ENCODE measurements around the gene SLC7A9. TPM values are rescaled to one million over a fixed set of nuclear protein-coding genes. Genes with fewer than 3 reads are reported as not detected.

SLC7A9 gene
- total and polyA plus RNA-seq, 2 experiments from 2014 or later, result 0.19 TPM; not detected in 1

DNA sequence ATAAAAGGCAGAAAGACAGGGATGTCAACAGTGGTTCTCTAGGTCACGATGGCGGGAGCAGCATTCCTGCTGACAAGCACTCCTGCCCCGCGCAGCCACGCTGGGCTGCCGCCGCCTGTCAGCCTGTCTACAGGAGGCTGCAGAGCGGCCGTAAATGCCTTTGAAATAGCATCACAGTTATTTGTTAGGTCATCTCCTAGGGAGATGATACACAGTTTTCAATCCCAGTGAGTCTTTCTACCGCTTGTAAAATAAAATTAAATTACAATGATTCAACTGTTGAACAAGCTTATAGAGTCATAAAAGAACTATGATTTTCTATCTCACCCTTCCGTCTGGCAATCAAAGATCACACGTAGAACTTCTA lies 7.3 kb upstream of the SLC7A9 start:
- no peaks in the 10 kb centered on the region for H3F3A ChIP-seq (replicated peaks; ENCODE audit: low read depth)
- TF ChIP-seq EZH2 (IDR thresholded peaks at IDR 0.05; ENCODE audit: low read depth, unreplicated experiment) (no peak), EZH2phosphoT487 (IDR thresholded peaks at IDR 0.05; ENCODE audit: unreplicated experiment) (no peak), JUNB (IDR thresholded peaks at IDR 0.05; ENCODE audit: unreplicated experiment) (no peak), ZNF331 (CRISPR knock-in tag; IDR thresholded peaks at IDR 0.05; ENCODE audit: low read depth) (no peak), NANOG (IDR thresholded peaks at IDR 0.05; ENCODE audit: borderline replicate concordance) (no peak), POLR2AphosphoS5 (IDR thresholded peaks at IDR 0.05; ENCODE audit: low read depth) (no peak), STAT1 (IDR thresholded peaks at IDR 0.05; ENCODE audit: unreplicated experiment) (no peak), CREB1 (CRISPR knock-in tag; IDR thresholded peaks at IDR 0.05; ENCODE audit: low read depth) (no peak), ZNF114 (CRISPR knock-in tag; IDR thresholded peaks at IDR 0.05) (no peak)
- TF ChIP-seq, protein P1, sequence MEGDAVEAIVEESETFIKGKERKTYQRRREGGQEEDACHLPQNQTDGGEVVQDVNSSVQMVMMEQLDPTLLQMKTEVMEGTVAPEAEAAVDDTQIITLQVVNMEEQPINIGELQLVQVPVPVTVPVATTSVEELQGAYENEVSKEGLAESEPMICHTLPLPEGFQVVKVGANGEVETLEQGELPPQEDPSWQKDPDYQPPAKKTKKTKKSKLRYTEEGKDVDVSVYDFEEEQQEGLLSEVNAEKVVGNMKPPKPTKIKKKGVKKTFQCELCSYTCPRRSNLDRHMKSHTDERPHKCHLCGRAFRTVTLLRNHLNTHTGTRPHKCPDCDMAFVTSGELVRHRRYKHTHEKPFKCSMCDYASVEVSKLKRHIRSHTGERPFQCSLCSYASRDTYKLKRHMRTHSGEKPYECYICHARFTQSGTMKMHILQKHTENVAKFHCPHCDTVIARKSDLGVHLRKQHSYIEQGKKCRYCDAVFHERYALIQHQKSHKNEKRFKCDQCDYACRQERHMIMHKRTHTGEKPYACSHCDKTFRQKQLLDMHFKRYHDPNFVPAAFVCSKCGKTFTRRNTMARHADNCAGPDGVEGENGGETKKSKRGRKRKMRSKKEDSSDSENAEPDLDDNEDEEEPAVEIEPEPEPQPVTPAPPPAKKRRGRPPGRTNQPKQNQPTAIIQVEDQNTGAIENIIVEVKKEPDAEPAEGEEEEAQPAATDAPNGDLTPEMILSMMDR (conservative IDR thresholded peaks at IDR 0.05; ENCODE audit: low read depth in 2 of 2), result no peak
- TF ChIP-seq, protein P2, sequence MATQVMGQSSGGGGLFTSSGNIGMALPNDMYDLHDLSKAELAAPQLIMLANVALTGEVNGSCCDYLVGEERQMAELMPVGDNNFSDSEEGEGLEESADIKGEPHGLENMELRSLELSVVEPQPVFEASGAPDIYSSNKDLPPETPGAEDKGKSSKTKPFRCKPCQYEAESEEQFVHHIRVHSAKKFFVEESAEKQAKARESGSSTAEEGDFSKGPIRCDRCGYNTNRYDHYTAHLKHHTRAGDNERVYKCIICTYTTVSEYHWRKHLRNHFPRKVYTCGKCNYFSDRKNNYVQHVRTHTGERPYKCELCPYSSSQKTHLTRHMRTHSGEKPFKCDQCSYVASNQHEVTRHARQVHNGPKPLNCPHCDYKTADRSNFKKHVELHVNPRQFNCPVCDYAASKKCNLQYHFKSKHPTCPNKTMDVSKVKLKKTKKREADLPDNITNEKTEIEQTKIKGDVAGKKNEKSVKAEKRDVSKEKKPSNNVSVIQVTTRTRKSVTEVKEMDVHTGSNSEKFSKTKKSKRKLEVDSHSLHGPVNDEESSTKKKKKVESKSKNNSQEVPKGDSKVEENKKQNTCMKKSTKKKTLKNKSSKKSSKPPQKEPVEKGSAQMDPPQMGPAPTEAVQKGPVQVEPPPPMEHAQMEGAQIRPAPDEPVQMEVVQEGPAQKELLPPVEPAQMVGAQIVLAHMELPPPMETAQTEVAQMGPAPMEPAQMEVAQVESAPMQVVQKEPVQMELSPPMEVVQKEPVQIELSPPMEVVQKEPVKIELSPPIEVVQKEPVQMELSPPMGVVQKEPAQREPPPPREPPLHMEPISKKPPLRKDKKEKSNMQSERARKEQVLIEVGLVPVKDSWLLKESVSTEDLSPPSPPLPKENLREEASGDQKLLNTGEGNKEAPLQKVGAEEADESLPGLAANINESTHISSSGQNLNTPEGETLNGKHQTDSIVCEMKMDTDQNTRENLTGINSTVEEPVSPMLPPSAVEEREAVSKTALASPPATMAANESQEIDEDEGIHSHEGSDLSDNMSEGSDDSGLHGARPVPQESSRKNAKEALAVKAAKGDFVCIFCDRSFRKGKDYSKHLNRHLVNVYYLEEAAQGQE (IDR thresholded peaks at IDR 0.05; ENCODE audit: unreplicated experiment), result no peak
- TF ChIP-seq, protein P3, sequence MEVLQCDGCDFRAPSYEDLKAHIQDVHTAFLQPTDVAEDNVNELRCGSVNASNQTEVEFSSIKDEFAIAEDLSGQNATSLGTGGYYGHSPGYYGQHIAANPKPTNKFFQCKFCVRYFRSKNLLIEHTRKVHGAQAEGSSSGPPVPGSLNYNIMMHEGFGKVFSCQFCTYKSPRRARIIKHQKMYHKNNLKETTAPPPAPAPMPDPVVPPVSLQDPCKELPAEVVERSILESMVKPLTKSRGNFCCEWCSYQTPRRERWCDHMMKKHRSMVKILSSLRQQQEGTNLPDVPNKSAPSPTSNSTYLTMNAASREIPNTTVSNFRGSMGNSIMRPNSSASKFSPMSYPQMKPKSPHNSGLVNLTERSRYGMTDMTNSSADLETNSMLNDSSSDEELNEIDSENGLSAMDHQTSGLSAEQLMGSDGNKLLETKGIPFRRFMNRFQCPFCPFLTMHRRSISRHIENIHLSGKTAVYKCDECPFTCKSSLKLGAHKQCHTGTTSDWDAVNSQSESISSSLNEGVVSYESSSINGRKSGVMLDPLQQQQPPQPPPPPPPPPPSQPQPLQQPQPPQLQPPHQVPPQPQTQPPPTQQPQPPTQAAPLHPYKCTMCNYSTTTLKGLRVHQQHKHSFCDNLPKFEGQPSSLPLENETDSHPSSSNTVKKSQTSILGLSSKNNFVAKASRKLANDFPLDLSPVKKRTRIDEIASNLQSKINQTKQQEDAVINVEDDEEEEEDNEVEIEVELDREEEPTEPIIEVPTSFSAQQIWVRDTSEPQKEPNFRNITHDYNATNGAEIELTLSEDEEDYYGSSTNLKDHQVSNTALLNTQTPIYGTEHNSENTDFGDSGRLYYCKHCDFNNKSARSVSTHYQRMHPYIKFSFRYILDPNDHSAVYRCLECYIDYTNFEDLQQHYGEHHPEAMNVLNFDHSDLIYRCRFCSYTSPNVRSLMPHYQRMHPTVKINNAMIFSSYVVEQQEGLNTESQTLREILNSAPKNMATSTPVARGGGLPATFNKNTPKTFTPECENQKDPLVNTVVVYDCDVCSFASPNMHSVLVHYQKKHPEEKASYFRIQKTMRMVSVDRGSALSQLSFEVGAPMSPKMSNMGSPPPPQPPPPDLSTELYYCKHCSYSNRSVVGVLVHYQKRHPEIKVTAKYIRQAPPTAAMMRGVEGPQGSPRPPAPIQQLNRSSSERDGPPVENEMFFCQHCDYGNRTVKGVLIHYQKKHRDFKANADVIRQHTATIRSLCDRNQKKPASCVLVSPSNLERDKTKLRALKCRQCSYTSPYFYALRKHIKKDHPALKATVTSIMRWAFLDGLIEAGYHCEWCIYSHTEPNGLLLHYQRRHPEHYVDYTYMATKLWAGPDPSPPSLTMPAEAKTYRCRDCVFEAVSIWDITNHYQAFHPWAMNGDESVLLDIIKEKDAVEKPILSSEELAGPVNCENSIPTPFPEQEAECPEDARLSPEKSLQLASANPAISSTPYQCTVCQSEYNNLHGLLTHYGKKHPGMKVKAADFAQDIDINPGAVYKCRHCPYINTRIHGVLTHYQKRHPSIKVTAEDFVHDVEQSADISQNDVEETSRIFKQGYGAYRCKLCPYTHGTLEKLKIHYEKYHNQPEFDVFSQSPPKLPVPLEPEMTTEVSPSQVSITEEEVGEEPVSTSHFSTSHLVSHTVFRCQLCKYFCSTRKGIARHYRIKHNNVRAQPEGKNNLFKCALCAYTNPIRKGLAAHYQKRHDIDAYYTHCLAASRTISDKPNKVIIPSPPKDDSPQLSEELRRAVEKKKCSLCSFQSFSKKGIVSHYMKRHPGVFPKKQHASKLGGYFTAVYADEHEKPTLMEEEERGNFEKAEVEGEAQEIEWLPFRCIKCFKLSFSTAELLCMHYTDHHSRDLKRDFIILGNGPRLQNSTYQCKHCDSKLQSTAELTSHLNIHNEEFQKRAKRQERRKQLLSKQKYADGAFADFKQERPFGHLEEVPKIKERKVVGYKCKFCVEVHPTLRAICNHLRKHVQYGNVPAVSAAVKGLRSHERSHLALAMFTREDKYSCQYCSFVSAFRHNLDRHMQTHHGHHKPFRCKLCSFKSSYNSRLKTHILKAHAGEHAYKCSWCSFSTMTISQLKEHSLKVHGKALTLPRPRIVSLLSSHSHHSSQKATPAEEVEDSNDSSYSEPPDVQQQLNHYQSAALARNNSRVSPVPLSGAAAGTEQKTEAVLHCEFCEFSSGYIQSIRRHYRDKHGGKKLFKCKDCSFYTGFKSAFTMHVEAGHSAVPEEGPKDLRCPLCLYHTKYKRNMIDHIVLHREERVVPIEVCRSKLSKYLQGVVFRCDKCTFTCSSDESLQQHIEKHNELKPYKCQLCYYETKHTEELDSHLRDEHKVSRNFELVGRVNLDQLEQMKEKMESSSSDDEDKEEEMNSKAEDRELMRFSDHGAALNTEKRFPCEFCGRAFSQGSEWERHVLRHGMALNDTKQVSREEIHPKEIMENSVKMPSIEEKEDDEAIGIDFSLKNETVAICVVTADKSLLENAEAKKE (CRISPR knock-in tag; IDR thresholded peaks at IDR 0.05), result no peak
- TF ChIP-seq, protein P4, sequence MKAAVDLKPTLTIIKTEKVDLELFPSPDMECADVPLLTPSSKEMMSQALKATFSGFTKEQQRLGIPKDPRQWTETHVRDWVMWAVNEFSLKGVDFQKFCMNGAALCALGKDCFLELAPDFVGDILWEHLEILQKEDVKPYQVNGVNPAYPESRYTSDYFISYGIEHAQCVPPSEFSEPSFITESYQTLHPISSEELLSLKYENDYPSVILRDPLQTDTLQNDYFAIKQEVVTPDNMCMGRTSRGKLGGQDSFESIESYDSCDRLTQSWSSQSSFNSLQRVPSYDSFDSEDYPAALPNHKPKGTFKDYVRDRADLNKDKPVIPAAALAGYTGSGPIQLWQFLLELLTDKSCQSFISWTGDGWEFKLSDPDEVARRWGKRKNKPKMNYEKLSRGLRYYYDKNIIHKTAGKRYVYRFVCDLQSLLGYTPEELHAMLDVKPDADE (IDR thresholded peaks at IDR 0.05), result no peak
- no peak overlapping the region for H3K27ac ChIP-seq (ENCODE audit: low read depth)
- DNase-seq (ENCODE audit: low spot score) (no peak), ATAC-seq (no peak)
- Mint-ChIP-seq H3K4me1 (peaks cover 11% of the 10 kb centered on the region), H3K4me3 (no peak overlapping the region), H3K36me3 (ENCODE audit: low read depth) (no peaks in the 10 kb centered on the region), H3K27ac (no peak overlapping the region), H3K27me3 (ENCODE audit: insufficient read depth, low read depth, poor library complexity) (peaks cover 8% of the 10 kb centered on the region), H3K9me3 (no peaks in the 10 kb centered on the region)
- no peaks in the 10 kb centered on the region for H4K20me1 ChIP-seq (replicated peaks; ENCODE audit: insufficient read depth)
- no peak overlapping the region for H2AFZ ChIP-seq
- H3K27me3 ChIP-seq (ENCODE audit: insufficient read depth), result no peaks in the 10 kb centered on the region
- no peaks in the 10 kb centered on the region for H3K36me3 ChIP-seq (ENCODE audit: insufficient read depth)
- H3K4me1 ChIP-seq (ENCODE audit: insufficient read depth), result no peaks in the 10 kb centered on the region
- H3K4me3 ChIP-seq, result no peak overlapping the region
- H3K9me2 ChIP-seq (ENCODE audit: insufficient read depth), result no peaks in the 10 kb centered on the region; the same call in 1 of the 2 replicates
- H3K79me2 ChIP-seq (replicated peaks; ENCODE audit: insufficient read depth), result no peaks in the 10 kb centered on the region
- H3K4me2 ChIP-seq, result no peak overlapping the region

Measured in GM23338 (cell line).